ENCODE measurements around the gene NLN. TPM values are rescaled to one million over a fixed set of nuclear protein-coding genes. Genes with fewer than 3 reads are reported as not detected.

Gene NLN
- total RNA-seq, 3 donors from 2014 or later = 12.8 to 15.7 (median 14.9) TPM

DNA sequence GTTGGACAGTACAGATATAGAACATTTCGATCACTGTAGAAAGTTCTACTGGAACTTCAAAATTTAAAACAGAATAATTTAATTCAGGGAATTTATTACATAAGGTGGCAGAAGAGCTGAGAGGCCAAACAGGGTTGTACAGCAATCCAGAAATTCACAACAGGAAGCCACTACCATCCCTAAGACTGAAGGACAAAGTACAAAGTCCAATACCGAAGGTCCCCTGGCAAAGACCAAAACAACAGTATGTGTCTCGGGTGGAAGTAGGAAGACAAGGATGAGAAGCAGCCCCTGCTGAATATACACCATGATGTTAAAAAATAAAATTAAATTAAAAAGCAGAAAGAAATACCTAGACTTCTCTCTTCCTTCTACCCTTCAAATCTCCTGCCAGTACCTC, 20.0 kb upstream of the NLN start:
- no peak for DNase-seq (ENCODE audit: low spot score in 2 of 2)
- Histone ChIP-seq H3K4me3 (no peak overlapping the region), H3K27ac (no peak overlapping the region), H3K36me3 (no peaks in the 10 kb centered on the region), H3K9me3 (no peaks in the 10 kb centered on the region), H3K4me1 (no peaks in the 10 kb centered on the region), H3K27me3 (no peaks in the 10 kb centered on the region)
- intact Hi-C loops (cut with DNase I; ENCODE audit: low total_unique reads) = no loop called here
- no peak for TF ChIP-seq CTCF (IDR thresholded peaks at IDR 0.05)
- TF ChIP-seq POLR2A (IDR thresholded peaks at IDR 0.05) = no peak
- TF ChIP-seq POLR2AphosphoS5 (IDR thresholded peaks at IDR 0.05) = no peak

DNA sequence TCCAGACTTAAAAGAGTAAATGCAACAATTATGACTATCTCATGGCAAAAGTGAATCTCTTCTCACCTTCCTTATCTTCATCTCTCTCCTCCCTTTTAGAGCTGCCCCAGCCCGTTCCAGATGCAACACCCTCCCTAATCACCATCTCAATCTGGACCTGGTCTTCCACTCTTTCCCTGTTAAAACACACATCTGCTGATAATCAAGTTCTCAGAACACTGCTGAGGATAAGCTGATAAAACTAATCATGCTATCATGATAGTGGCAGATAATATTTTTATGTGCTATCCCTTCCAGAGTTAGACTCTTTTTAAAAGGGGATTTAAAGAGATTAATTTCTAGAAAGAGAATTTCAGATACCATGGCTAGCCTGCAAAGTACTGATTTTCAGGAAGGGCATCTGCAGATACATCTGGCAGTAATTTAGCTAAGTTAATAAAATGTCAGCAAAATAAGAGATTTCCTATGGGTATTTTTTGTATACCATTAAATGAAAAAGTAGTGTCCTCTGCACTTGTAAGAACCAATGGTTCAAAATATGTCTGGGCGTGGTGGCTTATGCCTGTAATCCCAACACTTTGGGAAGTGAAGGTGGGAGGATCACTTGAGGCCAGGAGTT, 17.3 kb upstream of the NLN start:
- no peaks in the 10 kb centered on the region for H3K36me3 ChIP-seq
- TF ChIP-seq POLR2AphosphoS5 (IDR thresholded peaks at IDR 0.05) (no peak), POLR2A (IDR thresholded peaks at IDR 0.05) (no peak), CTCF (IDR thresholded peaks at IDR 0.05) (no peak)
- no peaks in the 10 kb centered on the region for H3K4me1 ChIP-seq
- H3K4me3 ChIP-seq = no peak overlapping the region
- no peak overlapping the region for H3K27ac ChIP-seq
- DNase-seq (ENCODE audit: low spot score in 2 of 2) = no peak
- intact Hi-C loops (cut with DNase I; ENCODE audit: low total_unique reads) = no loop called here
- no peaks in the 10 kb centered on the region for H3K27me3 ChIP-seq
- H3K9me3 ChIP-seq = no peaks in the 10 kb centered on the region

GRCh38 chr5:65707663-65708062, 14.3 kb upstream of the NLN start:
- no peaks in the 10 kb centered on the region for H3K9me3 ChIP-seq
- no peak for DNase-seq (ENCODE audit: low spot score in 2 of 2)
- no peaks in the 10 kb centered on the region for H3K4me1 ChIP-seq
- intact Hi-C loops (cut with DNase I; ENCODE audit: low total_unique reads) = no loop called here
- no peak overlapping the region for H3K27ac ChIP-seq
- no peak overlapping the region for H3K4me3 ChIP-seq
- no peak for TF ChIP-seq CTCF (IDR thresholded peaks at IDR 0.05)
- no peak for TF ChIP-seq POLR2A (IDR thresholded peaks at IDR 0.05)
- TF ChIP-seq POLR2AphosphoS5 (IDR thresholded peaks at IDR 0.05) = no peak
- H3K36me3 ChIP-seq = no peaks in the 10 kb centered on the region
- no peaks in the 10 kb centered on the region for H3K27me3 ChIP-seq

DNA sequence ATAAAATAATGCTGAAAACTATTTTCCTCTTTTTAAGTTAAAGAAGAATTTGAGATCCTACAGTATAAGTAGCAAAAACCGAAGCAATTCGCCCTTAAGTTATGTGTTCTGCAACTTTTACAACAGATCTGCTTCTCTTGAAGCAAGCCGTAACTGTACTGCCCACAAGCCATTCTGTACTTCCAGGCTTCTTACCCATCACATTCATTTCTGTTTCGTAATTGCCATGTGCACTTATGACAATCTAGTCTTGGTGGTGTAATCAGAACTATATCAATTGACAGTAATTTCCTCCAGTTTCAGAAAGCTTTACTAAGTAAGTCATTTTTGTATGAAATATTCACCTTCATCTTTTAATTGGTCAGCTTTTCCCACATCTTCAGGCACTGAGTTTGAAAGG, 13.9 kb upstream of the NLN start:
- no peak overlapping the region for H3K4me3 ChIP-seq
- DNase-seq (ENCODE audit: low spot score in 2 of 2) = no peak
- H3K36me3 ChIP-seq = no peaks in the 10 kb centered on the region
- no peak overlapping the region for H3K27ac ChIP-seq
- TF ChIP-seq CTCF (IDR thresholded peaks at IDR 0.05) (no peak), POLR2AphosphoS5 (IDR thresholded peaks at IDR 0.05) (no peak), POLR2A (IDR thresholded peaks at IDR 0.05) (no peak)
- no peaks in the 10 kb centered on the region for H3K4me1 ChIP-seq
- H3K9me3 ChIP-seq = no peaks in the 10 kb centered on the region
- no peaks in the 10 kb centered on the region for H3K27me3 ChIP-seq
- intact Hi-C loops (cut with DNase I; ENCODE audit: low total_unique reads) = no loop called here

DNA sequence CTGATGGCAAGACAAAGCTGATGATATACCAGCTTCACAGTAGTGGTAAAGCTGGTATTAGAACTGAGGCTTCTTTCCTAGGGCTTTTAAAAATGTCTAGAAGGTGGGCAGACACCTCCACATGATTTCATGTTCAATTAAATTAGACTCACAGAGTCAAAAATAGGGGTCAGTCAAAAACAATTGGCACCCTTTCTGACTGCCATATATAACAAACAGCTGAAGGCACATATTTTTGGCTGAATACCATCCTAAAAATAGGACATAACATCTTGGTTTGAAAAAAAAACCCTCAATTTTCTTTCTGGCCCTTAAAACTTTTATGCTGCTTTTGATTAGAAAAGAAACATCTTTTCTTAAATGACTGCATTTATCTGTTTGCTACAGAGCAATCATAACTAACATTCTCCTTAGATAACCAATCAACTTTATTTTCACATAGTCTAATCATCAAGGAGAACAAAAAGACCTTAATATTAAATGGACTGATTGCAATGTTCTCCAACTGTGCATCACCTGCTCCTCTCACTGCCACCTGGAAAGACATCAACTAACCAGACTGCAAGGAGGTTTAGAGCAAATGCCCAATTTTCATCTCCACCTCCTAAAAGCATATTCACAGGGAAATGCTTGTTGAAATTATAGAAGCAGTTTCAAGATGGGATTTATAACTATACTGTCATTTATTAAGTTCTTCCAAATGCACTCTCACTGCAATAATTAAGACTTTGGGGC, 3.3 kb upstream of the NLN start:
- no peak for DNase-seq (ENCODE audit: low spot score in 2 of 2)
- no peak overlapping the region for H3K27ac ChIP-seq

More for the DNA sequence above, 3.3 kb upstream of the NLN start:
- Histone ChIP-seq H3K4me1 (no peaks in the 10 kb centered on the region), H3K9me3 (no peaks in the 10 kb centered on the region), H3K27me3 (no peaks in the 10 kb centered on the region), H3K4me3 (no peak overlapping the region), H3K36me3 (no peaks in the 10 kb centered on the region)
- TF ChIP-seq POLR2A (IDR thresholded peaks at IDR 0.05) (no peak), CTCF (IDR thresholded peaks at IDR 0.05) (no peak), POLR2AphosphoS5 (IDR thresholded peaks at IDR 0.05) (no peak)
- intact Hi-C loops (cut with DNase I; ENCODE audit: low total_unique reads) = no loop called here

Measured in breast epithelium (tissue), 4 donors.